Measurements from ENCODE around the gene MCFD2.

- TF ChIP-seq CTCF (IDR thresholded peaks at IDR 0.05) (no peak), YY1 (IDR thresholded peaks at IDR 0.05; ENCODE audit: low read depth) (no peak)
These were observed 11.3 kb upstream of the MCFD2 start for GRCh38 chr2:46926863-46927262.

Data from SK-N-SH (cell line).